Endometrium (tissue), 2 donors: ENCODE results near the gene ARAF.

Experiments used
- FAIRE-seq: peaks from 2 replicates; lab custom pipeline; 2012; peaks lifted over from hg19 to GRCh38; lab: Jason Lieb, UNC
- donor health status: control.
- donor health status: control.

ARAF gene

DNA sequence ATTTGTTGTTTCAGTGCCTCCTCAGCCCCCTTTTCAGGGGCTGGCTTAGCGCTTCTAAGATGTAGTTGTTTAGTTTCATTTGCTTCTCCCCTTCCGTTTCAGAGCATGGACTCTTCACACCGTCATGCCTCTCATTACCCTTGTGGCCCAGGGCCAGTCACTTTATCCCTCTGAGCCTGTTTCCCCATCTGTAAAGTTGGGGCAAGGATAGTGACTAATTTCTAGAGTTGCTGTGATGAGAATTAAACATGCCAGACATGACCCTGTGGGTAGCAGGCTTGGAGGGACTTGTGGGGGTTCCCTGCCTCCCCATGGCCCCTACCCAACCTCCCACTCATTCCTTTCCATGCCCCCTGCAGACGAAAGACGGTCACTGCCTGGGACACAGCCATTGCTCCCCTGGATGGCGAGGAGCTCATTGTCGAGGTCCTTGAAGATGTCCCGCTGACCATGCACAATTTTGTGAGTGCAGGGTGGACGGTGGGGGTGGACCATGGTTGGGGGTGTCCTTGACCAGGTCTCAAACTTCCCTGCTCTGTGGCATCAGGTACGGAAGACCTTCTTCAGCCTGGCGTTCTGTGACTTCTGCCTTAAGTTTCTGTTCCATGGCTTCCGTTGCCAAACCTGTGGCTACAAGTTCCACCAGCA, 3.6 kb downstream of the ARAF start:
- FAIRE-seq, result no peak

DNA sequence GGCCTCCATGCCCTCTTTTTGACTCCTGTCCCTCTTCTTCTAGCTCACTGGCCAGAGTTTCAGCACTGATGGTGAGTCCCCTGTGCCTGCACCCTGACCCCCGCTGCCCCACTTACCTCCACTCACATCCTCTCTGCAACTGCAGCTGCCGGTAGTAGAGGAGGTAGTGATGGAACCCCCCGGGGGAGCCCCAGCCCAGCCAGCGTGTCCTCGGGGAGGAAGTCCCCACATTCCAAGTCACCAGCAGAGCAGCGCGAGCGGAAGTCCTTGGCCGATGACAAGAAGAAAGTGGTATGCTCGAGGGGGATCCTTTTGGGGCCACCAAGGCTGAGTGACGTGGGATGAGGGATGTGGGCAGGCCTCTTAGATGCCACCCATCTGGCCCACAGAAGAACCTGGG, 5.8 kb downstream of the ARAF start:
- no peak for FAIRE-seq

DNA sequence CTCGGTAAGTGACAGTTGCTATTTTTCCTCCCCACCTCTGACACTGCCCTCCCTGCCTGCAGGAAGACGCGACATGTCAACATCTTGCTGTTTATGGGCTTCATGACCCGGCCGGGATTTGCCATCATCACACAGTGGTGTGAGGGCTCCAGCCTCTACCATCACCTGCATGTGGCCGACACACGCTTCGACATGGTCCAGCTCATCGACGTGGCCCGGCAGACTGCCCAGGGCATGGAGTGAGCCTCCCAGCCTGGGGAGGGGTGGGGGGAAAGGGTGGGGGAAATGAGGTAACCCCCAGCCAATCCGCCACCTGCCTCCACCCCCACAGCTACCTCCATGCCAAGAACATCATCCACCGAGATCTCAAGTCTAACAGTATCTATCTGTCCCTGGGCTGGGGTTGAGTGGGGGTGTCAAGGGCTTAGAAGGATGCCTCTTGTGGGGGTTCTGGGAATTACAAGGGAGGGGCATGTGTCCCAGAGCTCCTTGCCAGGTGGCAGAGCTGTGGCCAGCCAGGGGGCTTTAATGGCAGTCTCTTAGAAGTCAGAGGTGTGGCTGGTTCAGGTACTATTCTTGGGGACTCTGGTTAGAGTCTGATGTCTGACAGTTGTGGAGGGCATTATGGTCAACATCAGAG, 7.8 kb downstream of the ARAF start:
- no peak for FAIRE-seq

DNA sequence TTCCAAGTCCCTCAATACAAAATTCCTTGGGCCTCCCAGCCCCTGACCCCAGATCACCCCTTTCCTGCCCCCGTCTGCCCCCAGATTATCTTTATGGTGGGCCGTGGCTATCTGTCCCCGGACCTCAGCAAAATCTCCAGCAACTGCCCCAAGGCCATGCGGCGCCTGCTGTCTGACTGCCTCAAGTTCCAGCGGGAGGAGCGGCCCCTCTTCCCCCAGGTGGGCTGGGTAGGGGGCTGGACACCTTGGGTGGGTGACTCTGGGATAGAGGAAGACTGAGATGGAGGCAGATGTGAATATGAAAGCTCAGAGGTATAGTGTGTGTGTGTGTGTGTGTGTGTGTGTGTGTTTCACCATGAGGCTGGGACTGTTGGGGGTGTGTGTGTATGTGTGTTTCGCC, 9.8 kb downstream of the ARAF start:
- FAIRE-seq, result no peak

DNA sequence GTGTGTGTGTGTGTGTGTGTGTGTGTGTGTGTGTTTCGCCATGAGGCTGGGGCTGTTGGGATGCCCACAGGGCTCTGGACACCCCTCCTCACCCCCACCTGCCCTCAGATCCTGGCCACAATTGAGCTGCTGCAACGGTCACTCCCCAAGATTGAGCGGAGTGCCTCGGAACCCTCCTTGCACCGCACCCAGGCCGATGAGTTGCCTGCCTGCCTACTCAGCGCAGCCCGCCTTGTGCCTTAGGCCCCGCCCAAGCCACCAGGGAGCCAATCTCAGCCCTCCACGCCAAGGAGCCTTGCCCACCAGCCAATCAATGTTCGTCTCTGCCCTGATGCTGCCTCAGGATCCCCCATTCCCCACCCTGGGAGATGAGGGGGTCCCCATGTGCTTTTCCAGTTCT, 10.2 kb downstream of the ARAF start:
- no peak for FAIRE-seq

DNA sequence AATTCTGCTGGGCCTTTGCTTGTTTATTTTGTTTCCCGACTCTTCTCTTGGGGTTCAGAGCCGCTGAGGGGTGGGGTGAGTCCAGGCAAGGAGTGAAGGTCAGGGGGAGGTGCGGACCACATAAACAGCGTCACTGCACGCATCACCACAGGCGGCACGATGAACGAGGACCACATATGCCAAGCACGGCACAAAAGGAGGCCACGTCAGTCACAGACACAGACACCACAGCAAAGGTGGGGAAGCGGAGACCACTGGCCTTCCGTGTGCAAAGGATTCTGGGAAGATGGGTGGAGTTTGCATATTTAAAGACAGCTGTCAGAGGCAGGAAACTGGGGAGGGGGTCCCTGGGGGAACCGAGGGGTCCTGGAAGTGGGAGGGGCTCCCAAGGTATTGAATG, 10.9 kb downstream of the ARAF start:
- no peak for FAIRE-seq

DNA sequence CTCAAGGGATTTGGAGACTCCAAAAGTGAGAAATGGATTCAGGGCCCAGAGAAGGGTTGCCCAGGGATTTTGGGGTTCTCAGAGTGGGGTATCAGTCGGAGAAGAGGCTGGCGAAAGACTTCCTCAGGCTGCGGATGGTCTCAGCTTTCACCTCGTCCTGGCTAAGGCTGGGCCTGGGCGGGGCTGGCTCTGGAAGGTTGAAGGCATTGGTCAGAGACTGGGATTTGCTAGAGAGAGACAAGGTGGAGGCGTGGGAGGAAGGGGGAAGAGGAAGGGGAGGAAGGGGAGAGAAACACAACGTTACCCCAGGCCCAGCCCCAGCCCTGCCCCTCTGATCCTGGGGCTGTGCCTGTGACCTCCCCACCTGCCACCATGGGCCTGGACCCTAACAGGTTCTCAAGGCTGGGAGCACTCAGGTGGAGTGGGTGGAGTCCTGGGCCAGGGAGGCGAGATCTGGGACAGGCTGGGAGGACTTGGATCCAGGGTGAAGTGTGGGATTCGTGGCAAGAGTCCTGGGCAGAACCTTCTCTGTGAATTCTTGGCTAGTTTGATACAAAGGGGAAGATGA, 11.9 kb downstream of the ARAF start:
- FAIRE-seq, result no peak

DNA sequence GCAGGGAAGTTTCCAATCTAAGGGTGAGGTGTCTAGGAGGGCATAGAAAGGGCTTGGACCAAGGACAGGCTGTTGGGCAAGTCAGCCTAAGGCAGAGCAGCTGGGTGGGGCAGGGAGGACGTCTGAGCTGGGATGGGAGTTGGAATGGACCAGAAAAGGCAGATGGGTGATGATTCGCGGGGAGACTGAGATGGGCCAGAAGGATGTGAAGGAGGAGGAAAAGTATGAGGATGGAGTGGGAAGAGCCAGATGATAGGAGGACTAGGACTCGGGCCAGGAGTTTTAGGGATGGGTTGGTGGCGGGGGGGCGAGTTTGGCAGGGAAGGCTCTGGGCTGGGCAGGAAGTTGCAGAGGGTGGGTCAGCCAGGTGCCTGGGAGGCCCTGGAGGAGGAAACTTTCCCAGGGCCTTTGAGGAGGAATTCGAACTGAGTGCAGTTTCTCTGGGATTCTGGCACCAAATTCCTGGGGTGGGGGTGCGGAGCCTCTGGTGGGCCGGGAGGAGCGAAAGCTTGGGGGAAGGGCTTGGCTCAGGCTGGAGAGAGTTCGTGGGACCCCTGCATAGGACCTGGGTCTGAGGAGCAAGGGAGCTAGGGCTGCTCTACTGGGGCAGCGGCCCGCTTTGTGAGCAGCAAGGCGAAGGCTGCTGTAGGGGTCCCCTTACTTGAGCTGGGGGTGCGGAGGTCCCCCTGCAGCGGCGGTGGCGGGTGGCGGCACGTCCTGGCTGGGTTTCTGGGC, 12.5 kb downstream of the ARAF start:
- FAIRE-seq, result no peak

DNA sequence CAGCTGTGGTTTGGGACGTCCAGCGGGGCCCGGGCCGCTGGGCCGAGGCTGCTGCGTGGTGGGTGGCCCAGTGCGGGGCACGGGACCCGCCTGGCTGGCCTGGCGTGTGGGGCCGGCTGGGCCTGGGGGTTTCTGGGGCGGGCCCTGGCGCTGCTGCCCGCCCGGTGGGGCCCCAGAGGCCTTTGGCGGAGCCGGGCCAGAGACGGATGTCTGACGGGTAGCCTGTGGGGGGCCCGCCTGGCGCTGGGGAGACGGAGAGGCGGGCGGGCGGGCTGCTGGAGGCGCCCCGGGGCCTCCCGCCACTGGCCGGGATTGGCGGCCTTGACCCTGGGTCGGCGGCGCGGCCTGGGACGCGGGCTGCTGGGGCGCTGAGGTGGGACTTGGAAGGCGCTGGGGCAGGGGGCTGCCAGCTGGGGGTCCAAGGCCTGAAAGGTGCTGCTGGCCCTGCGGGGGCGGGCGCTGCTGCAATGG, 13.1 kb downstream of the ARAF start:
- FAIRE-seq, result no peak

DNA sequence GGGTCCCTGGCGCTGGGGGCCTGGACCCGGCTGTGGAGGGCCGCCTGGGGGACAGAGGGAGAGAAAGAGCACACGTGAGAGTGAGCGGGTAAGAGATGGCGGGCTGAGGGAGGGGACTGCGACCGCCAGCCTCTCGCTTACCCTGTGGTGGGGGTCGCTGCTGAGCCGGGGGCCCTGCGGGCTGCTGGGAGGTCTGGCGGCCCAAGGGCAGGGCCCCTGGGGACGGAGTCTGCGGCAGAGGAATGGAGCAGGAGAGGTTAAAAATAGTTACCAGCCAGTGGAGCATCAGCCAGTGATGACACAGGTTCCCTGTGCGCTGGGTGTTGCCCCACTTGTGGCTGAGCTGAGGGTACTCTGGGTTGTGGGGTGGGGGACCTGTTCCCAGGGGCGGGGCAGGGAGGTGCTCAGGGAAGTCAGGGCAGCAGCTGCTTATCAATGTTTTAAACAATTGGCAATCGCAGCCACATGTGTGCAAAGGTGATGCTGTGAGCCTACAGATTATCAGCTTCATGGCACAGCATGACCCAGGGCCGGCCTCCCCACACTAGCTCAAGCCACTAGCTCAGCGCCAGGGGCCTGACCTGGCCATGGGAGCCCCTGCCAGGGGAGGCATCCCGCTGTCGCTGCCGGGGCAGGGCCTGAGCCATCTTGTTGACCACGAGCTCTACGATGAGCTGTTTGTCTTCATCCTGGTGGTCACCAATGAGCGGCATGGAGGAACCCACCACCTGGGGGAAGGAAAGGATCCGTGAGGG, 13.7 kb downstream of the ARAF start:
- FAIRE-seq, result no peak

DNA sequence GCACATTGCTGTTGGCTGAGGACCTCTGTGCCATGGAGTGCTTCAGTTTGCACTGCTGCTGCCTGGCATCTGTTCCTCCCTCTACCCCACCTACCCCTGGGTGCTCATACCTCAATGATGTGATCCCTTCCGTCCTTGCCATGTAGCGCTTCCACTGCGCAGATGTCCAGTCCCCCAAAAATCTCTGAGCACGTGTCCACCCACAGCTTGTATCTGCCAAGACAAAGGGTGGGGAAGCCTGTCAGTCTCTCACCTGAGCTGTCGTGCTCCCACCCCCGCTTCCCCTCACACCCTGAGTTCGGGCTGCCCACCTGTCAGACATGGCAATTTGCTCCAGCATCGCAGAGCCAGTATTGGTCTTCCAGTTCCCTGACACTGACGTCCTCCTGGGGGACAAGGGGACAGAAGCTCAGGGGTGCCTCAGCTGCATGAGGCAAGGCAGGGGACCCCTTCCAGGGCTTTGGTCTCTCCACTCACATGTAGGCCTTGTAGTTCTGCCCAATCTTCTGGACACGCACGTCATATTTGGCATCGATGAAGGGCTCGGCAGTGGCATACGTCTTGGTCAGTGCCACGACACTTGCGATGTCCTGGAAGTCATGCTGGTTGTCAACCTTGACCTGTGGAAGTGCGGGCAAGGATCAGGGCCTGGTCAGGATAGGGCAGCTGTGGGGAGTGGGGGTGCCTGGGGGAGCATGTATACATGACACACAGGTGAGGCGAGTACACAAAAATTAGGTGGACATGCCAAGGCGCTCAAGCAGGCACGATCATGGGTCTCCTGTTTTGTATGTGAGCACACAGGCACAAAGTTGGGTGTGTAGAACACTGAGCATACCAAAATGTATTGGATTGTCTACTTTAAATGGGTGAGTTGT, 15.3 kb downstream of the ARAF start:
- no peak for FAIRE-seq

DNA sequence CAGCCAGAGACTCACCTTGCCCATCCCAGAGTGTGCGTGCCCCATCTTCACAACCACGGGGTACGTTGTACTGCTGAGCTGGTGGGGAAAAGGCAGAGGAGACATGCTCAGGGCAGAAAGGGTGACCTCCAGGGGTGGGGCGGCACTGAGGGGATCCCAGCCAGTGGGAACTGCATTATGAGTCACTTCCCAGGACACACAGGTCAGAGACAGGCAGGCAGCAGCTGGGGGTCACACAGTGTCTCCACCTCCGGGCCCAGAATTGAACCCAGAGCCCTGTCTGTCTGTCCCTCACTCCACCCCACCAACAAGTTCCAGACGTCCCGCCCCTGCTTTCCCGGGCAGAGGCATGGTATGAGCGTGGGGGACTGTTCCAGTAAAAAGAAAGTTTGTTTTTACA, 16.4 kb downstream of the ARAF start:
- no peak for FAIRE-seq

DNA sequence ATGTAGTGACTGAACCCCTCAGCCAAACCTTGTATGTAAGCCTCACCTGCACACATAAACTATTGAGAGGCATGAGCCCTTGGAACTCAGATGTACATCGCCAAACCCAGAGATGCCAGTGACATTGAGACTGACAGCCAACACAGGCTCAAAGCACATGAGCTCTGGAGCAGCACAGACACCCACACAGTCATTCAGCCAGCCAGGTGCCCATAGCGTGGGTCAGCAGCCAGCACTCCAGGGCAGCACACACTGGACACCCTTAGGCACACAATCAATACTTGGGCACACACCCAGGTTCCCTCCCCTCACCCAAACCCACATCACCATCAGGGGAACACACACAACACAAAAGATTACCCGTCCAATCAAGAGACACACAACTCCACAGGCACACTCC, 16.9 kb downstream of the ARAF start:
- FAIRE-seq, result no peak

DNA sequence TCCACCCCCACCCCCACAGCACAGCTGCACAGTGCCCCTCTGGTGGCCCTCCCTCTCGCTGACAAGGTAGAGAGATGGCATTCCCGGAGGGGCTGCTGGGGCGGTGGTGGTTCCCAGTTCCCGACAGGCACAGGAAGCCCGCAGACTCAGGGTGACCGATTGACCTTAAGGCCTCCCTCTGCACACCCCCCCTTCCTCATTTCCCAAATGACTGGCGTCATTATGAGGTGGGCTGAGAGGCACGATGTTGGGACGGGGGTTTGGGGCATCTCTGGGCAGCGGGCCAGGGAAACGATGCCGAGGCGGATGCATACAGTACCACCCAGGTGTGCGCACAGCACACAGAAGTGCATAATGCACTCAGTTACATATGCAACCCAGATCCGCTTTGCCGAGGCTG, 17.7 kb downstream of the ARAF start:
- no peak for FAIRE-seq

DNA sequence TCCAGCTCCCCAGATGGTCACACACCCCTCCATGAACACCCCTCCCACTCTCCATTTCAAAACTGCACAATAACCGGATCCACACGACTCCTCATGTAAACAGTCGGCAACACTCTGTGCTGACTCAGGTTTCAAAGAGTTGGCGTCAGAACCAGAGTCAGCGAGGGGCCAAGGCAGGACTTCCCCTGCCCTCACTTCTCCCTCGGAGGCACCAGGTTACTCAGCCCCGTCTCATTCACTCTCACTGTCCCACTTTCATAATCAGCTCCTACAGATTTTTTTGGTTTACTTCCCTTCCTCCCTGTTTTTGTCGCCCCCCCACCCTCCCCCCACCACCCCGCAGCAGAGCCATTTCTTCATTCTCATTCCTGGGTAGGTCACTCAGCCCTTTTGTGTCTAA, 18.5 kb downstream of the ARAF start:
- FAIRE-seq, result no peak

DNA sequence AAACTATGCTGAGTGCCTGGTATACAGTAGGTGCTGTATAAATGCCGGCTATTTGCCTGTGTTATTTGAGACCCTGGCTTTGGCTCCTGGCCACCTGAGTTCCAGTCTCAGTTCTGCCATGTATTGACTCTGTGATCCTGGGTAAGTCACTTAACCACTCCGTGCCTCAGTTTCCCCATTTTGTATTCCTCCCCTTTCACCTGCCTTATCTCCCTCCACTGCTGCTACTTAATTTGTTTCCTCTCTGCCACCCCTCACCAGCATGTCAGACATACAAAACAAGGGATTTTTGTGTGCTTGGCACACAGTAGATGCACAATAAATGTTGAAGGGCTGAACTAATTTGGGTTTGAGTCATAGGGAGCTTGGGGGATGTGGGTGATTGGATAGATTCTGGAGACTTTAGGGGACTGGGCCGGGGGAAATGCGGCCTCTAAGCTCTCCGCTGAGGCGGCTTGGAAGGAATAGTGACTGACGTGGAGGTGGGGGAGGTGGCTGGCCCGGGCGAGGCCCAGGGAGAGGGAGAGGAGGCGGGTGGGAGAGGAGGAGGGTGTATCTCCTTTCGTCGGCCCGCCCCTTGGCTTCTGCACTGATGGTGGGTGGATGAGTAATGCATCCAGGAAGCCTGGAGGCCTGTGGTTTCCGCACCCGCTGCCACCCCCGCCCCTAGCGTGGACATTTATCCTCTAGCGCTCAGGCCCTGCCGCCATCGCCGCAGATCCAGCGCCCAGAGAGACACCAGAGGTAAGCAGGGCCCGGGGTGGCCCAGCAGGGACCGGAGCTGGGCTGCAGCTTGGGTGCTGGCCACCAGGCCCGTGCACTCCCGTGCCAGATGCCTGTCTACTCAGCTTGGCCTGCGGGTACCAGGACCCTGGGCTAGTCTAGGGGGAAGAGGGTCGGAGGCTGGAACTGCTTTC, 21.0 kb downstream of the ARAF start, which contains the start of gene TIMP1:
Gene TIMP1, plus strand, starts transcription at position 706 of the 917 bp plus-strand sequence. CDS start 980 bp downstream, outside the sequence.
- FAIRE-seq, result no peak

DNA sequence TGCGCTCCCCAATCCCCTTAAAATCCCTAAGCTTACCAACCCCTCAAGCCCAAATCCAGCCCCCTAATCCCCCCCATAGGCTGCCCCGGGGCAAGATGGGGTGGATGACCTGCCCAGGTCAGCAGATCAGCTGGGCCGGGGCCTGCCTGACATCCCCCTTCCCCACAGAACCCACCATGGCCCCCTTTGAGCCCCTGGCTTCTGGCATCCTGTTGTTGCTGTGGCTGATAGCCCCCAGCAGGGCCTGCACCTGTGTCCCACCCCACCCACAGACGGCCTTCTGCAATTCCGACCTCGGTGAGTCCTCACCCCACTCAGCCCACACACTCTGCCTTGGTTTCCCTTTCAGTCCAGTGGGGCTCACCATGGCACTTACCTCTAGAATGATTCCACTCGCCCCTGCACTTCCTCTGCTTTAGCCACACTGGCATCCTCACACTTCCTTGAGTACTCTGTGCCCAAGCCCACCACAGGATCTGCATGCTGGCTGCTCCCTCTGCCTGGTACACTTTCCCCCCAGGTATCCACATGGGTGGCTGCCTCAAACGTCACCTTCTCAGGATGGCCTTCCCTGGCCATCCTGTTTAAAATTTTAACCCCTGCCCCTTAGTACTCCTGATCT, 22.3 kb downstream of the ARAF start:
- FAIRE-seq, result no peak

DNA sequence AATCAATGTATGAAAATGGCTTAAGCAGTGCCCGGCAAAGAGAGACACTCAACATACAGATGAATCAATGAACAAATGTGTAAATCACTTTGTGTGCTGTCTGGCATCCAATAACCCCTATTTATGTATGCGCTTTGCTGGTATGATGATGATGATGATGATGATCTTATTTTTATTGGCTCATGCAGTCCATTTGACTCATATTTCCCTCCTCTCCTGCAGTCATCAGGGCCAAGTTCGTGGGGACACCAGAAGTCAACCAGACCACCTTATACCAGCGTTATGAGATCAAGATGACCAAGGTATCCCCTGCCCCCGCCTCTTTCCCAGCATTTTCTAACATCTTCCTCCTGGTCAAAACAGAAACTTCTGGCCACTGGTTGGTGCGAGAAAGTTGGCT, 23.7 kb downstream of the ARAF start:
- FAIRE-seq, result no peak

DNA sequence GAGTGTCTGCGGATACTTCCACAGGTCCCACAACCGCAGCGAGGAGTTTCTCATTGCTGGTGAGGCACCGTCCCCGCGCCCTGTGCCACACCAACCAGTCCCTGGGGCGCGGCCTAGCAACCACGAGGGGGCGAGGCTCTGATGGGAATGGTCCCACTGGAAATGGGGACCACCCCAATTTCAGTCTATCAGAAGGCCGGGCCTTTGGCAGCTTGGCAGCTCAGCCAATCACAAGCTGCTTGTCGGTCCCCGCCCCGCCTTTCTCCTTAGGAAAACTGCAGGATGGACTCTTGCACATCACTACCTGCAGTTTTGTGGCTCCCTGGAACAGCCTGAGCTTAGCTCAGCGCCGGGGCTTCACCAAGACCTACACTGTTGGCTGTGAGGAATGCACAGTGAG, 24.3 kb downstream of the ARAF start:
- no peak for FAIRE-seq
